HCT116 (cell line): ENCODE measurements around the gene HMCN2. TPM values are rescaled to one million over a fixed set of nuclear protein-coding genes. Genes with fewer than 3 reads are reported as not detected.

Source experiments
- ATAC-seq: fragments of 200-7000 bp; cut with Tn5 transposase; 2 replicates; pipeline ENCODE4 v1.9.1; 2020; ENCODE audit warnings: mild to moderate bottlenecking, moderate library complexity
- BruUV-seq: library from RNA; stranded (reverse); fragments of 400-500 nt; replicated peaks from 2 replicates; lab custom pipeline; 2021; lab: Mats Ljungman, UMichigan
- CTCF ChIA-PET: fragments of 300-600 bp; sonication (Branson Sonifier 250); formaldehyde crosslinking; loops from one replicate; lab custom pipeline; 2021; ENCODE audit warnings: antibody characterized with exemption; lab: Charles Lee
- POLR2A ChIA-PET: fragments of 300-600, 350-600 bp; sonication (Branson Sonifier 250); formaldehyde crosslinking; loops from one replicate; lab custom pipeline; 2021; ENCODE audit warnings: antibody characterized with exemption; lab: Charles Lee
- RAD21 ChIA-PET, 2 experiments: fragments of 300-600 bp; sonication (Branson Sonifier 250); formaldehyde crosslinking; loops; one replicate each; lab custom pipeline; 2023; ENCODE audit warnings: low total read pairs in 2 of 2; ENCODE audit not compliant: uncharacterized antibody in 2 of 2, unreplicated experiment in 2 of 2, low non-redundant PET in 1 of 2; lab: Charles Lee
- DNase-seq: peaks from one replicate; pipeline ENCODE4 v3.0.0-alpha.2; 2010; ENCODE audit warnings: low read depth, low spot score
- H2AFZ ChIP-seq: fragments of 200-600 bp; shearing (Covaris generic), sonication (generic); 2 replicates; pipeline ENCODE4 v1.6.1; 2017; ENCODE audit warnings: low read depth, mixed run types, mixed read lengths, antibody characterized with exemption, low read length; ENCODE audit not compliant: poor library complexity, severe bottlenecking
- H3K27ac ChIP-seq: 2 replicates; pipeline ENCODE4 v1.5.1; 2012; ENCODE audit warnings: low read depth, low read length
- H3K27me3 ChIP-seq: fragments of 200-600 bp; sonication (generic); 2 replicates; pipeline ENCODE4 v1.6.1; 2016; ENCODE audit warnings: mixed run types, low read length, mixed read lengths; ENCODE audit not compliant: insufficient read depth
- H3K36me3 ChIP-seq, 2 experiments: fragments of 200-500 bp in 1 of 2; fragments of 200-600 bp in 1 of 2; sonication (Bioruptor generic) in 1 of 2; sonication (generic) in 1 of 2; 2 replicates each; pipeline versions ENCODE4 v1.5.1 to v1.6.1; 2014 to 2016; ENCODE audit warnings: low read length in 2 of 2, inconsistent platforms in 1 of 2, mixed read lengths in 1 of 2, mixed run types in 1 of 2; ENCODE audit not compliant: insufficient read depth in 2 of 2, control insufficient read depth in 1 of 2
- H3K4me1 ChIP-seq, 2 experiments: fragments of 200-600 bp in 1 of 2; sonication (generic) in 1 of 2; 2 replicates each; pipeline versions ENCODE4 v1.5.1 to v1.6.1; 2012 to 2017; ENCODE audit warnings: low read length in 2 of 2, inconsistent platforms in 1 of 2, mild to moderate bottlenecking in 1 of 2, mixed read lengths in 1 of 2, mixed run types in 1 of 2, moderate library complexity in 1 of 2; ENCODE audit not compliant: insufficient read depth in 2 of 2, control insufficient read depth in 1 of 2
- H3K4me2 ChIP-seq: fragments of 200-600 bp; sonication (generic); 2 replicates; pipeline ENCODE4 v1.6.1; 2017; ENCODE audit warnings: mixed run types, low read length, mixed read lengths
- H3K4me3 ChIP-seq, 2 experiments: fragments of 200-600 bp in 1 of 2; sonication (generic) in 1 of 2; replicated peaks in 1 of 2; 2 replicates each; pipeline ENCODE4 v1.5.1; 2011 to 2016; ENCODE audit warnings: low read length in 2 of 2, control low read depth in 1 of 2, low read depth in 1 of 2, mild to moderate bottlenecking in 1 of 2, mixed read lengths in 1 of 2, mixed run types in 1 of 2
- H3K79me2 ChIP-seq: fragments of 200-600 bp; sonication (generic); 2 replicates; pipeline ENCODE4 v1.6.1; 2017; ENCODE audit warnings: mild to moderate bottlenecking, mixed run types, low read length, moderate library complexity, mixed read lengths; ENCODE audit not compliant: insufficient read depth
- H3K9ac ChIP-seq: fragments of 200-600 bp; sonication (generic); 2 replicates; pipeline ENCODE4 v1.6.1; 2016; ENCODE audit warnings: low read length, mixed read lengths
- H3K9me2 ChIP-seq: fragments of 200-600 bp; sonication (generic), shearing (Covaris generic); 2 replicates; pipeline ENCODE4 v1.6.1; 2017; ENCODE audit warnings: mixed run types, mild to moderate bottlenecking, moderate library complexity; ENCODE audit not compliant: insufficient read depth
- H3K9me3 ChIP-seq, 2 experiments: fragments of 200-500 bp in 1 of 2; fragments of 200-600 bp in 1 of 2; sonication (Bioruptor generic) in 1 of 2; sonication (generic) in 1 of 2; 2 replicates each; pipeline ENCODE4 v1.6.1; 2014 to 2017; ENCODE audit warnings: low read length in 2 of 2, mixed read lengths in 2 of 2, inconsistent platforms in 1 of 2, low read depth in 1 of 2, mild to moderate bottlenecking in 1 of 2, mixed run types in 1 of 2, moderate library complexity in 1 of 2; ENCODE audit not compliant: control insufficient read depth in 1 of 2, insufficient read depth in 1 of 2
- H4K20me1 ChIP-seq: fragments of 200-600 bp; sonication (generic), shearing (Covaris generic); 2 replicates; pipeline ENCODE4 v1.6.1; 2017; ENCODE audit warnings: mixed run types, mild to moderate bottlenecking, moderate library complexity; ENCODE audit not compliant: insufficient read depth
- ATF3 ChIP-seq: IDR thresholded peaks from 2 replicates; pipeline ENCODE4 v1.6.1; 2012
- CBX3 ChIP-seq: IDR thresholded peaks from 2 replicates; pipeline ENCODE4 v1.6.1; 2012; ENCODE audit warnings: low read depth
- CEBPB ChIP-seq: IDR thresholded peaks from 2 replicates; pipeline ENCODE4 v1.6.1; 2012; ENCODE audit warnings: low read depth
- CTCF ChIP-seq, 3 experiments: fragments of 200-600 bp in 1 of 3; sonication (generic) in 1 of 3; IDR thresholded peaks in 2 of 3; conservative IDR thresholded peaks in 1 of 3; 2 replicates each; pipeline ENCODE4 v1.5.1; 2012 to 2017; ENCODE audit warnings: low read depth in 2 of 3, low read length in 2 of 3, antibody characterized with exemption in 1 of 3, borderline replicate concordance in 1 of 3, control low read depth in 1 of 3, mild to moderate bottlenecking in 1 of 3, mixed read lengths in 1 of 3, mixed run types in 1 of 3, moderate library complexity in 1 of 3; ENCODE audit not compliant: insufficient read depth in 1 of 3
- EGR1 ChIP-seq: IDR thresholded peaks from 2 replicates; pipeline ENCODE4 v1.6.1; 2012; ENCODE audit warnings: low read depth
- ELF1 ChIP-seq: IDR thresholded peaks from 2 replicates; pipeline ENCODE4 v1.6.1; 2012; ENCODE audit warnings: low read depth, borderline replicate concordance
- EZH2 ChIP-seq: fragments of 200-600 bp; sonication (generic); IDR thresholded peaks from 2 replicates; pipeline ENCODE4 v1.6.1; 2017; ENCODE audit warnings: antibody characterized with exemption, mixed run types
- EZH2phosphoT487 ChIP-seq: fragments of 200-600 bp; IDR thresholded peaks from 2 replicates; pipeline ENCODE4 v1.6.1; 2018; ENCODE audit warnings: antibody characterized with exemption, borderline replicate concordance
- JUND ChIP-seq: IDR thresholded peaks from 2 replicates; pipeline ENCODE4 v1.6.1; 2012
- MAX ChIP-seq: IDR thresholded peaks from 2 replicates; pipeline ENCODE4 v1.6.1; 2012
- POLR2A ChIP-seq: IDR thresholded peaks from 2 replicates; pipeline ENCODE4 v1.7.0; 2011; ENCODE audit warnings: borderline replicate concordance; ENCODE audit not compliant: insufficient read depth, insufficient read length; ENCODE audit errors: extremely low read depth
- POLR2AphosphoS5 ChIP-seq: IDR thresholded peaks from 2 replicates; pipeline ENCODE4 v1.6.1; 2011; ENCODE audit warnings: mild to moderate bottlenecking, low read depth, low read length, moderate library complexity
- SIN3A ChIP-seq: IDR thresholded peaks from 2 replicates; pipeline ENCODE4 v1.6.1; 2012; ENCODE audit warnings: low read depth
- TCF7L2 ChIP-seq: IDR thresholded peaks from 2 replicates; pipeline ENCODE4 v1.7.0; 2011; ENCODE audit warnings: borderline replicate concordance, inconsistent platforms; ENCODE audit not compliant: insufficient read depth, insufficient read length; ENCODE audit errors: extremely low read depth
- YY1 ChIP-seq: IDR thresholded peaks from 2 replicates; pipeline ENCODE4 v1.6.1; 2011; ENCODE audit warnings: low read length, low read depth, moderate library complexity, mild to moderate bottlenecking; ENCODE audit not compliant: insufficient replicate concordance; ENCODE audit errors: extremely low read depth
- ZFX ChIP-seq: fragments of 450-650 bp; IDR thresholded peaks from 2 replicates; pipeline ENCODE4 v1.6.1; 2017
- ZNF274 ChIP-seq: fragments of 200-500 bp; sonication (Bioruptor generic); IDR thresholded peaks from 2 replicates; pipeline ENCODE4 v1.6.1; 2014; ENCODE audit warnings: mild to moderate bottlenecking, low read depth, low read length, inconsistent platforms
- intact Hi-C: fragments of 100-400 bp; cut with micrococcal nuclease; formaldehyde crosslinking; loops from 2 replicates; pipeline ENCODE4 v1.10.0; 2022
- total RNA-seq: library from RNA; stranded (reverse); gene quantifications from one replicate; pipeline ENCODE4 v1.2.1, GENCODE V29; 2021; ENCODE audit not compliant: unreplicated experiment

Gene HMCN2
- total RNA-seq, 1 experiment from 2014 or later, result 0.22 TPM

- intact Hi-C loops, result no loop called here
- CTCF ChIA-PET, result no interaction called here
Measured at GRCh38 chr9:130366888-130367550, 101.5 kb downstream of the HMCN2 start.

More at GRCh38 chr9:130366888-130367550, 101.5 kb downstream of the HMCN2 start:
- Histone ChIP-seq H3K9ac (no peak overlapping the region), H3K4me3 (no peak overlapping the region), H3K27me3 (no peaks in the 10 kb centered on the region), H3K27ac (no peak overlapping the region), H3K79me2 (no peaks in the 10 kb centered on the region), H2AFZ (no peak overlapping the region), H3K36me3 (no peaks in the 10 kb centered on the region), H4K20me1 (no peaks in the 10 kb centered on the region), H3K4me1 (peaks cover 3 to 27% of the 10 kb centered on the region in 2 experiments; a peak in 3 of 4 replicates), H3K4me2 (no peak overlapping the region), H3K9me3 (no peaks in the 10 kb centered on the region)
- ATAC-seq, result no peak
- no TSS peak for BruUV-seq
- POLR2A ChIA-PET, result no interaction called here
- RAD21 ChIA-PET, result no interaction called here
- TF ChIP-seq CBX3 (no peak), ZNF274 (no peak), POLR2AphosphoS5 (no peak), TCF7L2 (no peak), EZH2 (no peak), CEBPB (no peak), JUND (no peak), YY1 (no peak), EGR1 (no peak), ELF1 (no peak), EZH2phosphoT487 (no peak), MAX (no peak), ZFX (no peak), POLR2A (no peak), ATF3 (no peak), CTCF (IDR thresholded peaks at IDR 0.05 in 2 of 3, conservative IDR thresholded peaks at IDR 0.05 in 1 of 3; ENCODE audit: borderline replicate concordance in 1 of 3, insufficient read depth in 1 of 3, low read depth in 2 of 3, low read length in 2 of 3) (no peak), SIN3A (no peak)
- TF ChIP-seq, all 23 proteins: peak for 0
- DNase-seq, result no peak
- no peaks in the 10 kb centered on the region for H3K9me2 ChIP-seq
